Cerebellar cortex (tissue), 1 donor: ENCODE measurements around the gene CDC42BPA.

Source experiments
- DNase-seq: peaks from one replicate; pipeline ENCODE4 v3.0.0-alpha.2; 2015; ENCODE audit warnings: low spot score

Gene CDC42BPA

DNA sequence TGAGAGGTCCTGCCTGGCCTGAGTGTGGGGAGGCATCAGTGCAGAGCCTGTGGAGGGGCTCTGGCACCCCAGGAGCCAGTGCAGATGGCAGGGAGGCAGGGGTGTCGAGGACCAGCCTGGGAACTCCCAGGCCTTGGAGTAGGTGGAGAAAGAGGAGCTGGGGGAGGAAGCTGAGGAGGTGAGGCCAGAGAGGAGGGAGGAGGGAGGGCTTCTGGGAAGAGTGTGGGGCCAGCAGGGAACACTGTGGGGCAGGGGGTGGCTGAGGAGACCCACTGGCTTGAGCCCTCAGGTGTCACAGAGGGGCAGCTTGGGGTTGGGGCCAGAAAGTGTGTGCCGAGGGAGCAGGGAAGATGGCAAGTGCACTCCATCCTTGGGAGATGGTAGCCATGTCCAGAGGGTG, 374.4 kb downstream of the CDC42BPA start:
- no peak for DNase-seq

DNA sequence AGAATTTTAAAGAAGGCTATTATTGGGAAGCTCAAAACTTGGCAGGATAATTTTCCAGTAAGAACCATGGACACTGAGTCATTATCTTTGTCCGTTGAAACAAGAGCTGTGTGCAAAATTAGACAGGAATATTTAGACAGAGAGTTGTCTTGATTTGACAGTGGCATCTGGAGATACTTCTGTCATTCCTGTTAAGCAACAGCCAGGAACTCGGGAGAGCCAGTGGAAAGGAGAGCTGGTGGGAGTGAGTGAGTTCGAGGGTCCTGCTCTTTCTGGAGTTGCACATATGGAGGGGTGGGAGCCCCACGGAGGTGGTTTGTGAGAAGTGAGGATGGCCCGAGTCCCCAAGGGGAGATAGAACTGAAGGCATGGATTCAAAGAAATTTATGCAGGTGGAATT, 375.1 kb downstream of the CDC42BPA start:
- DNase-seq: no peak

DNA sequence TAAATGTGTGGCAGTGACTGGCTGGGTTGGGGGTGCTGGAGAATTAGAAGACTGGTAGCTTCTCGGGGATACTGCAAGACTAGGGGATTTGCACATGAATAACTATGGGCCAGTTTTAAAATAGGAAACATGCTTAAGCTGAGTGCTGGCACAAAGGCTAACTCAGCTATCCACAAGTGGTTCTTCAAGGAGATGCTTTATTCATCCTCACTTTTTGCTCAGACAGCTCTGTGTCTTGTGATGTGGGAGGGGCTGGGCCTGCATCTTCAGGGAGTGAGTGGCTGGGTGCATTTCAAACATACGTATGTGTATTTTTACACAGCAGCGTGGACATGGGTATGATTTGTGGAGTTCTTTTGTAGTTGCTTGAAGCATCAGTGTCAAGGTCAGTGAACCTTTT, 375.9 kb downstream of the CDC42BPA start:
- no peak for DNase-seq

DNA sequence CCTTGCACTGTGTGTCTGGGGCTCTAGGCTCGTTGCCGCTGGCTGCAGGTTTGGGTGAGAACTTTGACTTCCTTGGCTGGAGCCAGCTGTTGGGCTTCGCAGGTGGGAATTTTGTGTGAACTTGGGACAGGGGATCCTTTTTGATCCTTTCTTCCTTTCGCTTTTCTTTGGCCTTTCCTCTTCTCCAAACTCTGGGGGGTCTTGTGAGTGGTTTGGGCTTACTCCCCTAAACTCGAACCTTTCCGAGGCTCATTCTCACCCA, 377.6 kb downstream of the CDC42BPA start:
- DNase-seq: no peak

DNA sequence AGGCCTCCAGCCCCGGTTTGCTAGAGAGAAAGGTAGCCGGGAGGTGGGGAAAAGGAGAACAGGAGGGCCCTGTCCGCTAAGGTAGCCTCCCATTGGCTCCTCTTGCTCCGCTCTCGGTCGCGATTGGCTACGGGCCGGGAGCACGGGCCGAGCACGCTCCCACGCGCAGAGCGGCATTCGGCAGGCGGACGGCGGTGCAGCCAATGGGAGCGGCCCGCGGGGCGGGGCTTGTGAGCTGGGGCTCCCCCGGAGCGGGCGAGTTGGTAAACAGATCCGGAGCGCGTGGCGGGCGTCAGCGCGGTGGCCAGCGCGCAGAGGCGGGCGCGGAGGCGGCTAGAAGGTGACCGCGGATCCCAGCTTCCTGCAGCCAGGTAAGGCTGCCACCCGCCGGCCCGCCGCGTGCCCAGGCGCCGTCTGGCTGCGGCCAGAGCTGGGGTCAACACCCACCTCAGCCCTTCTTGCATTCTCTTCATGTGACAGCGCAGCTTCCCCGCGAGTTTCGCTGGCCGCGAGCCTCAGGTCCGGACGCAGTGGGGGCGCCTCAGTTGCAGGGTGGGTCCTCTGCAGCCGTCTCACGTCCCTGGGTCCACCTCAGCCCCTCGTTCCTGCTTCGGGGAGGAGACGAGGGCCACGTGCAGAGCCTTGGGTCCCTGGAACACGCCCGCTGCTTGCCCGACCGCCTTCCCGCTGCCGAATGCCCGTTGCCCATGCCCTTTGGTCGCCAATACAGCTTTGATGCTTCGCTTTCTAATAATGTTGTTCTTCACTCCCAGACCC, 378.1 kb downstream of the CDC42BPA start, which contains the start of gene COQ8A:
COQ8A (plus strand) TSS at position 266 of the 777 bp plus-strand sequence. CDS start 21,092 bp downstream, outside the sequence.
- peak; percentile 100 for DNase-seq
